ENCODE results near the gene CDCA5.
A peak's percentile ranks its signal among the peaks of the same experiment; 100 is the strongest.

The CDCA5 gene

GRCh38 chr11:65118097-65118837, 34.4 kb upstream of the CDCA5 start:
- no peaks in the 10 kb centered on the region for H4K20me1 ChIP-seq (ENCODE audit: low read depth, low read length)
- H3K9me2 ChIP-seq (replicated peaks; ENCODE audit: insufficient read depth, low read length): no peaks in the 10 kb centered on the region
- peaks cover 46% of the 10 kb centered on the region for H3F3A ChIP-seq (ENCODE audit: insufficient read depth)
- H3K9ac ChIP-seq (ENCODE audit: low read length): 0 out of 2 replicates have a peak overlapping the region, but pooled peaks have one; percentile 1
- no peak overlapping the region for H2AFZ ChIP-seq (ENCODE audit: low read depth, low read length, severe bottlenecking)
- peaks cover 33% of the 10 kb centered on the region for H3K79me2 ChIP-seq (ENCODE audit: insufficient read depth, low read length)
- peaks cover 13% of the 10 kb centered on the region; the same call in 1 of the 2 replicates for H3K36me3 ChIP-seq (ENCODE audit: low read length)
- TF ChIP-seq EZH2phosphoT487 (conservative IDR thresholded peaks at IDR 0.05; ENCODE audit: low read length) (no peak), CTCF (IDR thresholded peaks at IDR 0.05; ENCODE audit: insufficient read depth, low read length, poor library complexity, severe bottlenecking) (no peak)
- H3K27me3 ChIP-seq (ENCODE audit: low read length): no peaks in the 10 kb centered on the region
- H3K4me3 ChIP-seq (ENCODE audit: insufficient read depth, low read length, poor library complexity, severe bottlenecking): no peak overlapping the region
- peak overlapping the region; percentile 71; the same call in 1 of the 2 replicates for H3K27ac ChIP-seq (ENCODE audit: low read depth, low read length)
- H3K4me2 ChIP-seq (ENCODE audit: low read depth, low read length, poor library complexity, severe bottlenecking): no peak overlapping the region
- H3K9me3 ChIP-seq (ENCODE audit: insufficient read depth, low read length): no peaks in the 10 kb centered on the region

GRCh38 chr11:65117206-65118096, 33.6 kb upstream of the CDCA5 start, which contains the start of gene ZNHIT2:
Gene ZNHIT2 (minus strand): TSS chr11:65117701. CDS start chr11:65117653, 48 bp downstream.
- Histone ChIP-seq H3K27me3 (ENCODE audit: low read length) (no peaks in the 10 kb centered on the region), H3K79me2 (ENCODE audit: insufficient read depth, low read length) (peaks cover 25% of the 10 kb centered on the region), H3K9me2 (replicated peaks; ENCODE audit: insufficient read depth, low read length) (no peaks in the 10 kb centered on the region), H3K36me3 (ENCODE audit: low read length) (peaks cover 13% of the 10 kb centered on the region; the same call in 1 of the 2 replicates), H3K4me3 (ENCODE audit: insufficient read depth, low read length, poor library complexity, severe bottlenecking) (peak within 1 kb of the TSS; percentile 62), H3K9ac (ENCODE audit: low read length) (peak within 1 kb of the TSS; percentile 86), H2AFZ (ENCODE audit: low read depth, low read length, severe bottlenecking) (no peak within 1 kb of the TSS), H3K9me3 (ENCODE audit: insufficient read depth, low read length) (no peaks in the 10 kb centered on the region), H3K4me2 (ENCODE audit: low read depth, low read length, poor library complexity, severe bottlenecking) (peak within 1 kb of the TSS; percentile 83), H3F3A (ENCODE audit: insufficient read depth) (peaks cover 52% of the 10 kb centered on the region), H4K20me1 (ENCODE audit: low read depth, low read length) (no peaks in the 10 kb centered on the region), H3K27ac (ENCODE audit: low read depth, low read length) (peak within 1 kb of the TSS; percentile 88)
- no peak for TF ChIP-seq EZH2phosphoT487 (conservative IDR thresholded peaks at IDR 0.05; ENCODE audit: low read length)
- TF ChIP-seq CTCF (IDR thresholded peaks at IDR 0.05; ENCODE audit: insufficient read depth, low read length, poor library complexity, severe bottlenecking): peak; percentile 92

- H3K27me3 ChIP-seq (ENCODE audit: low read length): no peaks in the 10 kb centered on the region
- H3K9ac ChIP-seq (ENCODE audit: low read length): peak overlapping the region; percentile 86
- H3K9me2 ChIP-seq (replicated peaks; ENCODE audit: insufficient read depth, low read length): no peaks in the 10 kb centered on the region
- H3F3A ChIP-seq (ENCODE audit: insufficient read depth): peaks cover 52% of the 10 kb centered on the region
- no peaks in the 10 kb centered on the region for H4K20me1 ChIP-seq (ENCODE audit: low read depth, low read length)
- H3K36me3 ChIP-seq (ENCODE audit: low read length): peaks cover 13% of the 10 kb centered on the region; the same call in 1 of the 2 replicates
- TF ChIP-seq EZH2phosphoT487 (conservative IDR thresholded peaks at IDR 0.05; ENCODE audit: low read length) (no peak), CTCF (IDR thresholded peaks at IDR 0.05; ENCODE audit: insufficient read depth, low read length, poor library complexity, severe bottlenecking) (no peak)
- H3K4me2 ChIP-seq (ENCODE audit: low read depth, low read length, poor library complexity, severe bottlenecking): peak overlapping the region; percentile 83
- H2AFZ ChIP-seq (ENCODE audit: low read depth, low read length, severe bottlenecking): no peak overlapping the region
- H3K27ac ChIP-seq (ENCODE audit: low read depth, low read length): peak overlapping the region; percentile 88
- peak overlapping the region; percentile 62 for H3K4me3 ChIP-seq (ENCODE audit: insufficient read depth, low read length, poor library complexity, severe bottlenecking)
- H3K9me3 ChIP-seq (ENCODE audit: insufficient read depth, low read length): no peaks in the 10 kb centered on the region
- H3K79me2 ChIP-seq (ENCODE audit: insufficient read depth, low read length): peaks cover 19% of the 10 kb centered on the region
Observed at GRCh38 chr11:65116370-65117205, 32.7 kb upstream of the CDCA5 start.

All from SU-DHL-6 (cell line).